ENCODE measurements around the gene BCL7B. TPM values are rescaled to one million over a fixed set of nuclear protein-coding genes. Genes with fewer than 3 reads are reported as not detected.

BCL7B gene
- total RNA-seq, 1 experiment from 2014 or later: 41.0 TPM

DNA sequence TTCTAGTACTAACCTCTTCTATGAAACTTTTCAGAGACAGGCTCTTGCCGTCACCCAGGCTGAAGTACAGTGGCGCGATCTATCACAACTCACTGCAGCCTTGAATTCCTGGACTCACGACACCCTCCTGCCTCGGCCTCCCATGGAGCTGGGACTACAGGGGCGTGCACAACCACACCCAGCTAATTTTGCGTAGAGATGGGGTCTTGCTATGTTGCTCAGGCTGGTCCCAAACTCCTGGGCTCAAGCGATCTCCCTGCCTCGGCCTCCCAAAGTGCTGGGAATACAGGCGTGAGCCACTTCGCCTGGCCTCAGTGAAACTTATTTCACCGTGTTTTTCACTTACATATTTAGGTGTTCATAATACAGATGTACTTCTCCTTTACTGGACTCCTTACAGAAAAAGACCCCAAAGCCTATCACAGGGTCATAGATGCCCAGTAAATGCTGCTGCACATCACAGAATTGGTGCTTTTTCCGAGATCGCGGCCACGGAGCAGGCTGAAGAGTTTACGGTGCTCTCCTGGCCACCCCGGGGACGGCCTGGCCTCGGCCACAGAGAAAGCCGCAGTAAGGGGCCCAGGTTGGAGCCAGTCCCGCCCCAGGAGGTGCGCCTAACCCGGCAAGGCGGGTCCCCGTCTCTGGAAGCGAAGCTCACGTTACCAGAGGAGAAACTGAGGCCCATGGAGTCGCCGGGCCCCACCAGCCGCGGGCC, 20.3 kb upstream of the BCL7B start:
- no peaks in the 10 kb centered on the region for H3K9me3 ChIP-seq (ENCODE audit: low read length)
- peaks cover 28% of the 10 kb centered on the region for H3K79me2 ChIP-seq (ENCODE audit: low read length)
- peak overlapping the region; percentile 63 for H2AFZ ChIP-seq (ENCODE audit: low read length)
- no peak for TF ChIP-seq EZH2phosphoT487 (IDR thresholded peaks at IDR 0.05; ENCODE audit: borderline replicate concordance, low read length)
- TF ChIP-seq, protein P1, sequence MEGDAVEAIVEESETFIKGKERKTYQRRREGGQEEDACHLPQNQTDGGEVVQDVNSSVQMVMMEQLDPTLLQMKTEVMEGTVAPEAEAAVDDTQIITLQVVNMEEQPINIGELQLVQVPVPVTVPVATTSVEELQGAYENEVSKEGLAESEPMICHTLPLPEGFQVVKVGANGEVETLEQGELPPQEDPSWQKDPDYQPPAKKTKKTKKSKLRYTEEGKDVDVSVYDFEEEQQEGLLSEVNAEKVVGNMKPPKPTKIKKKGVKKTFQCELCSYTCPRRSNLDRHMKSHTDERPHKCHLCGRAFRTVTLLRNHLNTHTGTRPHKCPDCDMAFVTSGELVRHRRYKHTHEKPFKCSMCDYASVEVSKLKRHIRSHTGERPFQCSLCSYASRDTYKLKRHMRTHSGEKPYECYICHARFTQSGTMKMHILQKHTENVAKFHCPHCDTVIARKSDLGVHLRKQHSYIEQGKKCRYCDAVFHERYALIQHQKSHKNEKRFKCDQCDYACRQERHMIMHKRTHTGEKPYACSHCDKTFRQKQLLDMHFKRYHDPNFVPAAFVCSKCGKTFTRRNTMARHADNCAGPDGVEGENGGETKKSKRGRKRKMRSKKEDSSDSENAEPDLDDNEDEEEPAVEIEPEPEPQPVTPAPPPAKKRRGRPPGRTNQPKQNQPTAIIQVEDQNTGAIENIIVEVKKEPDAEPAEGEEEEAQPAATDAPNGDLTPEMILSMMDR (conservative IDR thresholded peaks at IDR 0.05; ENCODE audit: low read depth, low read length): no peak
- H3K4me2 ChIP-seq (ENCODE audit: low read length): peak overlapping the region; percentile 89
- intact Hi-C loops (cut with micrococcal nuclease): loop anchor here (1.0 kb wide), 1 partner anchor 20 kb away; the partner anchor contains the start of gene BCL7B
- peak; percentile 18 for ATAC-seq
- peaks cover 18% of the 10 kb centered on the region for H3K36me3 ChIP-seq (ENCODE audit: low read depth, low read length)
- no peaks in the 10 kb centered on the region for H3K9me2 ChIP-seq (replicated peaks; ENCODE audit: low read length)
- H3F3A ChIP-seq (ENCODE audit: low read length, unreplicated experiment): no peaks in the 10 kb centered on the region
- peak overlapping the region; percentile 96 for H3K9ac ChIP-seq (ENCODE audit: low read length)
- H3K27ac ChIP-seq (ENCODE audit: low read length): peak overlapping the region; percentile 47
- BruUV-seq (replicated peaks): TSS peak; percentile 54
- H3K4me1 ChIP-seq (ENCODE audit: insufficient read depth, low read length): peaks cover 20% of the 10 kb centered on the region
- DNase-seq: peak; percentile 12
- no peaks in the 10 kb centered on the region for H3K27me3 ChIP-seq (ENCODE audit: low read length)
- no peaks in the 10 kb centered on the region for H4K20me1 ChIP-seq (ENCODE audit: low read length)
- H3K4me3 ChIP-seq (ENCODE audit: low read length): peak overlapping the region; percentile 84
- CTCF ChIA-PET: no interaction called here
- POLR2A ChIA-PET (ENCODE audit: unreplicated experiment): interaction anchor here (0.6 to 0.9 kb wide), 5 partner anchors 21 to 597 kb away, joined by 4 to 17 read pairs (median 7); no protein-coding TSS in a partner anchor

DNA sequence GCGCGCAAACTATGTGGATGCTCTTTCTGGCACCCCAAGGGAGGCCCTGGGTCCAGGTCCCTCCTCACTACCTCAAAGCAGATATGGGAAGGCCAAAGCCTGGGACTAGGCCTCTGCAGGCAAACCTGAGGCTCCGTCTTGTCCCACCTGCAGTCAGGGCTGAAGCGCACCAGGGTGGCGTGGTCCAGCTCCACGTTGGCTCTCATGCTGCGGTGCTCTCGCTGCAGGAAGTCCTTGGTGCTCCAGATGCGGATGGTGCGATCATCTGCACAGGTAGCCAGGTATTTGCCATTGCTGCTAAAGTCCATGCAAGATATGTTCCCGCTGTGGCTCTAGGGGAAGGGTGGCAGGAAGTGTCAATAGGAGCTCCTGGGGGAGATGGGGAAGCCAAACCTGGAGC, 16.3 kb upstream of the BCL7B start:
- Histone ChIP-seq H3K36me3 (ENCODE audit: low read depth, low read length) (peaks cover 39% of the 10 kb centered on the region), H4K20me1 (ENCODE audit: low read length) (no peaks in the 10 kb centered on the region), H2AFZ (ENCODE audit: low read length) (no peak overlapping the region), H3K27me3 (ENCODE audit: low read length) (no peaks in the 10 kb centered on the region), H3F3A (ENCODE audit: low read length, unreplicated experiment) (no peaks in the 10 kb centered on the region), H3K9me2 (replicated peaks; ENCODE audit: low read length) (no peaks in the 10 kb centered on the region), H3K27ac (ENCODE audit: low read length) (no peak overlapping the region), H3K4me1 (ENCODE audit: insufficient read depth, low read length) (peaks cover 13% of the 10 kb centered on the region), H3K9me3 (ENCODE audit: low read length) (no peaks in the 10 kb centered on the region), H3K9ac (ENCODE audit: low read length) (no peak overlapping the region), H3K79me2 (ENCODE audit: low read length) (peaks cover 28% of the 10 kb centered on the region), H3K4me2 (ENCODE audit: low read length) (no peak overlapping the region), H3K4me3 (ENCODE audit: low read length) (no peak overlapping the region)
- ChIA-PET CTCF (no interaction called here), POLR2A (ENCODE audit: unreplicated experiment) (no interaction called here)
- TF ChIP-seq EZH2phosphoT487 (IDR thresholded peaks at IDR 0.05; ENCODE audit: borderline replicate concordance, low read length) (no peak), EZH2 (IDR thresholded peaks at IDR 0.05; ENCODE audit: low read length, unreplicated experiment) (no peak)
- TF ChIP-seq, protein P1 (conservative IDR thresholded peaks at IDR 0.05; ENCODE audit: low read depth, low read length): no peak
- no peak for DNase-seq
- intact Hi-C loops (cut with micrococcal nuclease): no loop called here
- no TSS peak for BruUV-seq (replicated peaks)
- ATAC-seq: no peak

DNA sequence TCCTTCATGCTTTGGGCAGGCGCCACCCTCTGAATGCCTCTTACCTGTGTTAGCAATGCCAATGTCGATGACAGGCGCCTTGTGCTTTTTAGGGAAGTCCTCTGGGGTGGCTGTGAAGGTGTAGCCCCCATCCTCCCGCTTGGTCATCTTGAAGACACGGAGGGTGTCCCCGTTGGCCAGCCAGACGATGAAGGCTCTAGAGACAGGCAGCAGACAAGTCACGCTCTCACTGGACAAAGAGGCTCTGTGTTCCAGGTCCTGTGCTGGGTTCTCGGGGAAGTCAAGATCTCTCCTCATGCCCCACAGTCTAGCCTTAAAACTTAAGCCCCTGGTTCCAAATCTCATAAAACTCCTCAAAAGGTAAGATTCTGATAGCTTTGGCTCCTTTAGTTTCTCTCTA, 15.8 kb upstream of the BCL7B start:
- H3K9ac ChIP-seq (ENCODE audit: low read length): no peak overlapping the region
- BruUV-seq (replicated peaks): no TSS peak
- H3K27ac ChIP-seq (ENCODE audit: low read length): no peak overlapping the region
- no peak overlapping the region for H3K4me2 ChIP-seq (ENCODE audit: low read length)
- DNase-seq (no peak), ATAC-seq (no peak)
- no peak overlapping the region for H2AFZ ChIP-seq (ENCODE audit: low read length)
- H3F3A ChIP-seq (ENCODE audit: low read length, unreplicated experiment): no peaks in the 10 kb centered on the region
- ChIA-PET POLR2A (ENCODE audit: unreplicated experiment) (no interaction called here), CTCF (no interaction called here)
- peaks cover 28% of the 10 kb centered on the region for H3K79me2 ChIP-seq (ENCODE audit: low read length)
- H3K4me3 ChIP-seq (ENCODE audit: low read length): no peak overlapping the region
- H3K4me1 ChIP-seq (ENCODE audit: insufficient read depth, low read length): peaks cover 13% of the 10 kb centered on the region
- no peaks in the 10 kb centered on the region for H3K9me3 ChIP-seq (ENCODE audit: low read length)
- no peaks in the 10 kb centered on the region for H4K20me1 ChIP-seq (ENCODE audit: low read length)
- intact Hi-C loops (cut with micrococcal nuclease): no loop called here
- no peak for TF ChIP-seq EZH2 (IDR thresholded peaks at IDR 0.05; ENCODE audit: low read length, unreplicated experiment)
- no peak for TF ChIP-seq EZH2phosphoT487 (IDR thresholded peaks at IDR 0.05; ENCODE audit: borderline replicate concordance, low read length)
- peaks cover 39% of the 10 kb centered on the region for H3K36me3 ChIP-seq (ENCODE audit: low read depth, low read length)
- no peaks in the 10 kb centered on the region for H3K9me2 ChIP-seq (replicated peaks; ENCODE audit: low read length)
- no peaks in the 10 kb centered on the region for H3K27me3 ChIP-seq (ENCODE audit: low read length)

Data from PC-3 (cell line).